Adrenal gland (tissue), 12 donors: ENCODE measurements around the gene OSBPL6. TPM values are rescaled to one million over a fixed set of nuclear protein-coding genes. Genes with fewer than 3 reads are reported as not detected.

Experiments
- DNase-seq, 7 donors: peaks; one replicate each; pipeline ENCODE4 v3.0.0-alpha.2; 2019 to 2020
- H3K27ac ChIP-seq, 5 donors: fragments of 200-600 bp; sonication (generic) in 4 of 5; 1 replicate in 3 of 5; 2 replicates in 2 of 5; pipeline versions ENCODE4 v1.5.1 to v1.8.0; 2016 to 2020; ENCODE audit warnings: mild to moderate bottlenecking in 1 of 5
- H3K27me3 ChIP-seq: fragments of 200-600 bp; 2 replicates; pipeline ENCODE4 v1.8.0; 2021
- H3K36me3 ChIP-seq, 2 donors: fragments of 200-600 bp; replicated peaks in 1 of 2; 1 replicate in 1 of 2; 2 replicates in 1 of 2; pipeline versions ENCODE4 v1.5.1 to v1.8.0; 2018 to 2022
- H3K4me1 ChIP-seq, 2 donors: fragments of 200-600 bp; replicated peaks in 1 of 2; 1 replicate in 1 of 2; 2 replicates in 1 of 2; pipeline versions ENCODE4 v1.5.1 to v1.8.0; 2018 to 2021
- H3K4me3 ChIP-seq, 4 donors: fragments of 200-600 bp; sonication (generic) in 3 of 4; one replicate each; pipeline ENCODE4 v1.5.1; 2016 to 2018
- H3K9me3 ChIP-seq, 3 donors: fragments of 200-600 bp; sonication (generic) in 1 of 3; replicated peaks in 1 of 3; 1 replicate in 2 of 3; 2 replicates in 1 of 3; pipeline versions ENCODE4 v1.5.1 to v1.8.0; 2016 to 2021
- CTCF ChIP-seq, 6 experiments: fragments of 450-650 bp in 4 of 6; fragments of 200-600 bp in 2 of 6; sonication (generic) in 1 of 6; IDR thresholded peaks; 1 replicate in 5 of 6; 2 replicates in 1 of 6; pipeline versions ENCODE4 v1.5.1 to v1.8.0; 2016 to 2021; ENCODE audit warnings: antibody characterized with exemption in 6 of 6, mild to moderate bottlenecking in 2 of 6, moderate library complexity in 1 of 6
- POLR2A ChIP-seq, 2 donors: fragments of 450-650 bp; IDR thresholded peaks; one replicate each; pipeline ENCODE4 v1.6.1; 2017; ENCODE audit warnings: antibody characterized with exemption in 2 of 2, mild to moderate bottlenecking in 2 of 2, moderate library complexity in 1 of 2
- WGBS, 4 donors: extraction: QIAGEN DNeasy Blood & Tissue Kit in 2 of 4; methylation state at CpG; one replicate each; pipeline versions ENCODE4 v1.1.5 to v1.1.7; 2013 to 2017; 5-methylcytosine and 5-hydroxymethylcytosine counted together
- intact Hi-C, 2 donors: fragments of 100-400 bp; cut with DNase I; formaldehyde crosslinking; loops; one replicate each; pipeline versions ENCODE4 v1.14.1 to v1.15.0; 2022 to 2023
- polyA plus RNA-seq, 3 donors: library from polyadenylated mRNA; stranded (reverse); fragments of 200-250 nt in 2 of 3; fragments of 350-450 nt in 1 of 3; fragmentation: Illumina TruSeq in 1 of 3; extraction: RNeasy Lipid Tissue Mini Kit (QIAGEN cat#74804) in 1 of 3; gene quantifications; one replicate each; pipeline ENCODE4 v1.2.3, GENCODE V29; 2013 to 2014
- total RNA-seq, 9 donors: library from RNA; depleted of rRNA in 4 of 9; stranded (reverse); fragments of >200 nt in 4 of 9; fragments of 120-200 nt in 1 of 9; fragmentation: NEBNext Ultra II Directional in 1 of 9; extraction: Animal tissue kit (Norgen Biotek cat#: 25700) in 1 of 9; gene quantifications; one replicate each; pipeline versions ENCODE4 v1.1.0 to v1.2.4, GENCODE V29; 2013 to 2023
- donor health status: healthy with polysubstance abuse.
- donor health status: Bipolar disorder and iron deficiency.
- donor health status: DM: yes; HTN: yes; CAD: no.
- donor health status: DM: no; HTN: no; CAD: no.
- donor health status: DM: no; HTN: no; CAD: no.
- donor health status: DM: yes; HTN: yes; CAD: no.

The OSBPL6 gene
- total and polyA plus RNA-seq, 12 donors, result 0.16 to 12.0 (median 0.98) TPM; not detected in 1

GRCh38 chr2:178269438-178270224 lies 75.3 kb downstream of the OSBPL6 start:
- DNase-seq, result no peak
- Histone ChIP-seq H3K27me3 (no peaks in the 10 kb centered on the region), H3K27ac (no peak overlapping the region), H3K4me3 (no peak overlapping the region), H3K4me1 (no peaks in the 10 kb centered on the region), H3K9me3 (no peaks in the 10 kb centered on the region), H3K36me3 (no peaks in the 10 kb centered on the region)
- 85 to 89% (median 87%) methylated on average over 5 of the region's 5 CpGs for WGBS, 4 donors
- TF ChIP-seq CTCF (IDR thresholded peaks at IDR 0.05) (no peak), POLR2A (IDR thresholded peaks at IDR 0.05) (no peak)
- intact Hi-C loops, result loop anchor here in 1 of 2 donors (10.0 kb wide), 1 partner anchor 135 kb away; no protein-coding TSS in a partner anchor

GRCh38 chr2:178270338-178270737 lies 76.0 kb downstream of the OSBPL6 start:
- DNase-seq, result no peak
- intact Hi-C loops, result loop anchor here in 1 of 2 donors (10.0 kb wide), 1 partner anchor 136 kb away; no protein-coding TSS in a partner anchor

GRCh38 chr2:178271094-178271493 lies 76.8 kb downstream of the OSBPL6 start:
- DNase-seq, result no peak
- Histone ChIP-seq H3K27me3 (no peaks in the 10 kb centered on the region), H3K27ac (no peak overlapping the region), H3K4me3 (no peak overlapping the region), H3K36me3 (no peaks in the 10 kb centered on the region), H3K4me1 (no peaks in the 10 kb centered on the region), H3K9me3 (no peaks in the 10 kb centered on the region)
- WGBS, 4 donors, result 64 to 81% (median 78%) methylated on average over 2 of the region's 2 CpGs
- intact Hi-C loops, result loop anchor here in 1 of 2 donors (10.0 kb wide), 1 partner anchor 136 kb away; no protein-coding TSS in a partner anchor
- TF ChIP-seq POLR2A (IDR thresholded peaks at IDR 0.05), result no peak
- TF ChIP-seq CTCF (IDR thresholded peaks at IDR 0.05), result no peak

More at GRCh38 chr2:178270338-178270737, 76.0 kb downstream of the OSBPL6 start:
- TF ChIP-seq CTCF (IDR thresholded peaks at IDR 0.05) (no peak), POLR2A (IDR thresholded peaks at IDR 0.05) (no peak)
- H3K4me3 ChIP-seq, result no peak overlapping the region
- WGBS, 4 donors, result 92 to 96% (median 94%) methylated on average over 5 of the region's 5 CpGs
- no peaks in the 10 kb centered on the region for H3K4me1 ChIP-seq
- no peaks in the 10 kb centered on the region for H3K36me3 ChIP-seq
- H3K27ac ChIP-seq, result no peak overlapping the region
- H3K9me3 ChIP-seq, result no peaks in the 10 kb centered on the region
- no peaks in the 10 kb centered on the region for H3K27me3 ChIP-seq

- TF ChIP-seq POLR2A (IDR thresholded peaks at IDR 0.05), result no peak
- WGBS, 4 donors, result 69 to 75% (median 72%) methylated on average over 2 to 3 of the region's 3 CpGs
- Histone ChIP-seq H3K4me1 (no peaks in the 10 kb centered on the region), H3K27ac (no peak overlapping the region), H3K4me3 (no peak overlapping the region), H3K36me3 (no peaks in the 10 kb centered on the region), H3K9me3 (no peaks in the 10 kb centered on the region), H3K27me3 (no peaks in the 10 kb centered on the region)
- intact Hi-C loops, result loop anchor here in 1 of 2 donors (10.0 kb wide), 1 partner anchor 137 kb away; no protein-coding TSS in a partner anchor
- peak in 4 of 7 donors; percentile 28 to 84 (median 32) for DNase-seq
These were observed 77.5 kb downstream of the OSBPL6 start for GRCh38 chr2:178271629-178272333.
